GF-D8 (cell line): ENCODE data around the gene MRPL45.

Experiments used
- DNase-seq: peaks from one replicate; lab custom pipeline; 2025; lab: John Stamatoyannopoulos, UW

The MRPL45 gene

GRCh38 chr17:38349097-38349730 lies 52.2 kb downstream of the MRPL45 start:
- DNase-seq, result peak; percentile 56

DNA sequence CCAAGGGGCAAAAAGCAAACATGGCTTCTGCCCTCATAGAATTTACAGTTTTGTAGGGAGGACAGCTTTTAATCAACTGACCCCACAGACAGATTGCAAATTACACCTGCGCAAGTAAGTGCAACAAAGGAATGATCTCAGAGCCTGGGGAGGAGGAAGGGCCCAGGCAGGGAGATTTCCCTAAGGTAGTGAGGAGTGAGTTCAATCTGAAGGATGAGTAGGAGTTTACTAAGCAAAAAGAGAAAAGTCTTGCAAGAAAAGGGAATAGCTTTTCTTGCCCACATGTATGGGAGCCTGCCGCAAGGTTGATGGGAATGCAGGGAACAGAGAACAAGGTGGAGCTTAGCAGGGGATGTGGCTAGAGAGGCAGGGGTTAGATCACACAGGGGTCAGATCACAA lies 53.1 kb downstream of the MRPL45 start:
- DNase-seq, result no peak

DNA sequence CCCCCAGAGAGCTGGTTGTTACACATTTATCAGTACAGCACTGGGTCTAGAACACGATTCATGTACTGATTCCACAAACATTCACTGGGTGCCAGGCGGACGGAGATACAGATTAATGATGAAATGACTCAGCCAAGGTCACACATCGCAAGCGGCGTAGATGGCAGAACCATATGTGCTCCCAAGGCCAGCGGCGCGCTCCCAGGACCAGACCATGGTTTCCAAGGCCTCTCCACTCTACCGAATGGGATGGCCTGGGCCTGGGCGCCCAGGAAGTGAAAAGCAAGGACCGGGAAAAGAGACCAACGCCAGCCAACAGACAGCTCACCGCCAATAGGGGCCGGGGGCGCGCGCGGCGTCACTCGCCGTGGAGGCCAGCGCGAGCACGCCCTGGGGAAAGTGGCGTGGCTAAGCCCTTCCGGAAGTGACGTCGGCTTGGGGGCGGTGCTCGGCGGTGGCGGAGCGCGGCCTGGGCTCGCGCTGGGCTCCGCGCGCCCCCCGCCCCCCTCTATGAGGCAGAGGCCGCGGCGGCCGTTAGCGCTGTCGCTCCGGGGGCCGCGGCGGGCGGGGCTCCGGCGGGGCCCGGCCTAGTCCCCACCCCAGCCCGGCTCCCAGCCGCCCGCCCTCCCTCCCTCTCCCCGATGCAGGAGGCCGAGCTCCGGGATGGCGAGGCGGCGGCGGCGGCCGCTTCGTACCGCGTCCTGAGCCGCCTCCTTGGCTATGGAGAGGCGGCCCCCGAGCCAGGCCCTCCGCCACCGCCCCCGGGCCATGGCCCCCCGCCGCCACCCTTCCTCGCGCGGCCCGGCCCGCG lies 54.6 kb downstream of the MRPL45 start, which contains the start of gene SOCS7:
TSS of gene SOCS7 (plus strand) at position 433 of the 811 bp plus-strand sequence. CDS start at position 642, 209 bp downstream.
- DNase-seq, result peak; percentile 75

- no peak for DNase-seq
Observed at GRCh38 chr17:38352245-38353085, 55.5 kb downstream of the MRPL45 start.

GRCh38 chr17:38353086-38353604 lies 56.2 kb downstream of the MRPL45 start:
- DNase-seq, result no peak

- no peak for DNase-seq
Observed at GRCh38 chr17:38353668-38354067, 56.7 kb downstream of the MRPL45 start.

DNA sequence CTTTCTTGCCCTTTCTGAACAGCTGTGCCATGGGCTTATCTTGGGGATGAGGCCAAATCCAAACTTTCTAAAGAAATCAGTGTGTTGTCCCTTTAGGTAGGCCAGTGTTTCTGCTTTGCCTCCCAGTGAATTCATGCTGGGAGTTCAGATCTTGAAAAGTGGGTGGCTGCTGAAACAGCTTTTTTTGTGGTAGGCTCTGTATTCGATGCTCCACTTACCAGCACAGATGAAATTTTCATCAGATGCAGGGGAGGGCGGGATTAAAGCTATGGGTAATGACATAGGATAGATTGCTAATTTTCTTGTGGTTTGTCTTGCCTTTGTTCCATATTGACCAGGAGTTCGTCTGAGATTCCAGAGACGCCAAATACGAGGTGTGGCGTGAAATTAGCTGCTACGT lies 57.5 kb downstream of the MRPL45 start:
- DNase-seq, result no peak

DNA sequence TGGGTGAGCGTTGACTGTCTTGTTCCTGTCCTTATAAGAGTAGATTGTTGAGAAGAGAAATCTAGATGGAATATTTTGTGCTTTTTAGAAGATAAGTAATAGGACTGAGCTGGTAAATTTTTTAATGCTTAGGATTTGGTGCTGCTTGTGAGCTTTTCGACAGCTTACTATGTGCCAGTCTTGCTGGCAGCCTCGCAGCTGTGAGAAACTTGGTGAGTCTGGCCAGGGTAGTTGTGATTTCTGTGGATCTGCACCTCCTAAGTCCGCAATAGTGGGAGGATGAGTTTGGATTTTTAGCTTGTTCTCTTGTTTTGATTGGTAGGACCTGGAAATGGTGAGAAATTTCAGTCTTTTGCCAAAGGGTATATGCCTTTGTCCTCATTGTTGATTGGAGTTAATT lies 58.3 kb downstream of the MRPL45 start:
- no peak for DNase-seq

- DNase-seq, result no peak
Observed at GRCh38 chr17:38357486-38358123, 60.6 kb downstream of the MRPL45 start.

GRCh38 chr17:38358586-38359513 lies 61.9 kb downstream of the MRPL45 start:
- no peak for DNase-seq

DNA sequence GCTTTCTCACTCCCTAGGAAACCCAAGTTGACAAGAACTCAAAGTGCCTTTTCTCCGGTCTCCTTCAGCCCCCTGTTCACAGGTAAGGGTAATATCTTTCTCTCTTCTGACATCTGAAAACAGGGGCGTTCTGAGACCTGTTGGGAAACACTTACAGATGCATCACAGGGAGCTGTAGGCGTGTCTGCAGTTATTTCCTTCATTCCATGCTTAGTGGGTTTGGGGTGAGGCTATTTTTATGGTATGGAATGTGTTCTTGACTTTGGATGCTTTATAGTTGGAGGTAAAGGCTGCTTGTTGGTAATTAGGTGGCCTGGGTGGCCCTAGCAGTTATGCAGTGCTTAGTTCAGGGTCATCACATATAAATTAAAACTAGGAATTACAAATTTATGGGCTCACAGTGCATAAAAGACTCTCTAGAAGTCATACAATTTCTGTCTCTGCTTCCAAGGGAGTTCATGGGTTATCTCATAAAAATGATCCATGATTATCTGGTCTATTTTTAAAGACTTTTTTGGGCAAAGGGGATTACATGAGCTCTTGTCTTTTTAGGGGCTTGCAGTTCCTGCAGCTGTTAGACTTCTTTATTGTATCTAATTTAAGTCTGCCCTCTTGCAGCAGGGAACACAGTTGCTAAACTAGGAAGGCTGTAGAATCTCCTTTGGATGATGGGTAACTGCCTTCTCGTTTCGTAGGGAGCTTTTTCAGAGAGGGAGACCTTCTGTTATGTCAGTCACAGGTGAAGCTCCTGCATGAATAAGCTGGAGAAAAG lies 64.9 kb downstream of the MRPL45 start:
- DNase-seq, result no peak

DNA sequence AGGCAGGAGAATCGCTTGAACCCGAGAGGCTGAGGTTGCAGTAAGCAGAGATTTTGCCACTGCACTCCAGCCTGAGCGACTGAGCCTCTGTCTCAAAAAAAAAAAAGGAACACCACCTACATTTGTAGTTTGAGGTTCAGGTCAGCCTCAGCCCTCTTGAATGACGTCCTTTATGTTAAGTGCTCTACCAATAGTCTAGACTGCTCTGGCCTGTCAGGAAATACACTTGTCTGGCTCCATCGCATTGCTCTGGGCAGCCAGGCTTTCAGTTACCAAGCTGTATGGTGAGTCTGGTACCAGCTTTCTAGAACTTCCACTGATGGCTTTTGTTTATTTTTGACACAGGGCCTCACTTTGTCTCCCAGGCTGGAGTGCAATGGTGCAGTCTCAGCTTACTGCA lies 66.0 kb downstream of the MRPL45 start:
- DNase-seq, result no peak

DNA sequence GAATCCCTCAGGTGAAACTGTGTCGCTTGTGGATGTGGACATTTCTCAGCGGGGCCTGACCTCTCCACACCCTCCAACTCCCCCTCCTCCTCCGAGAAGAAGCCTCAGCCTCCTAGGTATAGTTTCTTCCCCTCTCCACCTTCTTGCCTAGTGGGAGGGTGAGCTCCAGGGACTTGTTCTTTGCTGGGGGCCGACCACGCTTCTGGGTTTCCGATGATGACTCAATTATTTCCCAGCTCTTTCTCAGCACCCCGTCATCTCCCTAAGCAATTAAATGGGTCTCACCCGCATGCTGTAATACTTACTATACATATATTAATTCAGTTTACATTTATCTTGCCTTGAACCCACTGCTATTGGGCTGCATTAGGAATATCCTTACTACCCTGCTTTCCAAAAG lies 67.8 kb downstream of the MRPL45 start:
- DNase-seq, result no peak

DNA sequence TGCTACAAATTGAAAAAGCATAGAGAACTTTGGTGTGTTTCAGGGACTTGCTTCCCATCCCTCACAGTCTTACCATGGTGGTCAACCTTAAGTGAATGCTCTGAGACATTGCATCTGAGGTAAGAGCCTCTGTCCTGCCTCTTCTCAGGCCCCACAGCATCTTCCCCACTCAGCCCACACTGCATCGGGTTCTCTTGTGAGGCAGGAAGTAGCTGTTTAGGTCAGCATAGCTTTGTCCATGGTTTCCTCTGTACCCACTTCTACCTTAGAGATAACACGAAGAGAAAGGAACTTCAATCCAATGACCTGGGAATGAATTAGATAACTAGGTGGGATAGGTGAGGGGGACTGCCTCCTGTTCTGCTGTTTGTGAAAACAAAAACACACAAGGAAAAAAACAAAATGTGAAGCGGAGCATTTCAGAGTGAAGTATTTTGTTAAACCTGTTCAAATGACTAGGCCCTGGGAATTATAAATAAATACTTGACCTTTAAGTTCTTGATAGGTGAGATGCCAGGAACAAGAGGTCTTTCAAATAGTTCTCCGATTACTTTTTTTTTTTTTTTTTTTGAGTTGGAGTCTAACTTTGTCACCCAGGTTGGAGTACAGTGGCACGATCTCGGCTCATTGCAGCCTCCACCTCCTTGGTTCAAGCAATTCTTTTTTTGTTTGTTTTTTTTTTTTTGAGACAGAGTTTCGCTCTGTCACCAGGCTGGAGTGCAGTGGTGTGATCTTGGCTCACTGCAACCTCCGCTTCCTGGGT lies 72.3 kb downstream of the MRPL45 start:
- DNase-seq, result no peak
